NCI-H345 treated with DMSO at 0.1 percent for 48 hours (cell line): ENCODE results near the gene ADAMTSL1.

Experiments used
- DNase-seq: peaks from one replicate; lab custom pipeline; 2025; ENCODE audit not compliant: unreplicated experiment; lab: John Stamatoyannopoulos, UW

ADAMTSL1 gene

GRCh38 chr9:18721267-18721994, 247.5 kb downstream of the ADAMTSL1 start:
- DNase-seq: peak; percentile 39

GRCh38 chr9:18721995-18722310, 248.0 kb downstream of the ADAMTSL1 start:
- DNase-seq: no peak

DNA sequence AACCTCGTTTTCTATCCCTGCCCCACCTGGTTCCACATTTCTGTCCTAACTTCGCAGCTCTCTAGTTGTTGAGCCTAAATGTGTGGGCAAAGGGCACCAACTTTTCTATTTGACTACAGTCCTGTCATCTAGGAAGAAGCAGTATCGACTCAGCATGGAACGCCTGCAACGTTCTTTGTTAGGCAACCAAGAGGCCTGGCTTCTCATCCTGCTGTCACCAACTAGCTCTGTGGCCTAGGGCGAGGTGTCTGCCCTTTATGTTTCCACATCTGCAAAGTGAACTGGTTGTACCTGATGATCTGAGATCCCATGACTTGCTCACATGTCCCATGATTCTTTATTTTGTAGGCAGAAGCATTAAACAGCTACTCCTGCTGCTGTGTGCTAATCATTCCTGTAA, 248.9 kb downstream of the ADAMTSL1 start:
- DNase-seq: no peak

- DNase-seq: no peak
Measured at GRCh38 chr9:18723366-18723765, 249.4 kb downstream of the ADAMTSL1 start.

GRCh38 chr9:18726546-18726945, 252.6 kb downstream of the ADAMTSL1 start:
- no peak for DNase-seq

DNA sequence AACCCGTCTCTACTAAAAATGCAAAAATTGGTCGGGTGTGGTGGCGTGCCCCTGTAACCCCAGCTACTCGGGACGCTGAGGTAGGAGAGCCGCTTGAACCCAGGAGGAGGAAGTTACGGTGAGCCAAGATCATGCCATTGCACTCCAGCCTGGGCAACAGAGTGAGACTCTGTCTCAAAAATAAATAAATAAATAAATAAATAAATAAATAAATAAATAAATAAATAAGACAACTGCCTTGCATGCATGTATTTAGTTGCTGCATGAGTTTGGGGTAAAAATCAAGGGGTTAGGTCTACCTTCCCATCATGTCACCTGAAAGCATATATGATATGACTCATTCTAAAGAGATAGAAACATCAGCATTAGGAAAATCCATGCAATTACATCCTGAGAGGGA, 254.0 kb downstream of the ADAMTSL1 start:
- DNase-seq: no peak

DNA sequence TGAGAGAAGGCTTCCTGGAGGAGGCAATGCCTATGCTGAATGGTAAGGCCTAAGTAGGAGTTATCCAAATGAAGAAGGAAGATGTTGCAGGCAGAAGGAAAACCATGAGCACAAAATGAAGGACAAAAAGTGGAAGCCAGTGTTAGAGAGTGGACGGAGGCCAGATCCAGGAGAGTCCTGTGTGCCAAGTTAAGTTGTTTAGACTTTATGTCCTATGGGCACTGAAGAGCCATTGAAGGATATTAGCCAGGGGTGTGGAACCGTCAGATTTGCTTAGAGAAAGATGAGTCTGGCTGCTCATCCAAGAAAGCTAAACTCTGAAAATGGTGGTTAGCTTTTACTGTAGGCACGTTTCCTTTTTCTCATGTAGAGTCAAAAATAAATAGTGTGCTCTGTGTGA, 254.7 kb downstream of the ADAMTSL1 start:
- DNase-seq: no peak

- DNase-seq: no peak
Measured at GRCh38 chr9:18730241-18730640, 256.3 kb downstream of the ADAMTSL1 start.

GRCh38 chr9:18739127-18739526, 265.2 kb downstream of the ADAMTSL1 start:
- DNase-seq: no peak

- no peak for DNase-seq
Measured at GRCh38 chr9:18739641-18740318, 265.8 kb downstream of the ADAMTSL1 start.

GRCh38 chr9:18741359-18741758, 267.4 kb downstream of the ADAMTSL1 start:
- DNase-seq: no peak

DNA sequence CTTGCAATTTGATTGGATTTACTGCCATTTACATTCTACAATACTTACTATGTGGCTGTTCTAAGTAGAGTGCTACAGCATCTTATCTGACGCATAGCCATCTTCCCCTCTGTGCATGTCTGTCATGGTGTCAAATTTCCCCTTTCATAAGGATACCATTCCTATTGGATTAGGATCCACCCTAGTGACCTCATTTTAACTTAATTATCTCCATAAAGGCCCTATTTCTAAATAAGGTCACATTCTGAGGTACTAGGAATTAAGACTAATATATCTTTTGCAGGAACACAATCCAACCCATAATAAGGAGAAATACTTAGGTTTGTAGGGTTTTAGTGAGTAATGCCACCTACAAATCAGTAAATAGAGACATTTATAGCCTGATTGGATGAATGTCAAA, 268.0 kb downstream of the ADAMTSL1 start:
- no peak for DNase-seq

DNA sequence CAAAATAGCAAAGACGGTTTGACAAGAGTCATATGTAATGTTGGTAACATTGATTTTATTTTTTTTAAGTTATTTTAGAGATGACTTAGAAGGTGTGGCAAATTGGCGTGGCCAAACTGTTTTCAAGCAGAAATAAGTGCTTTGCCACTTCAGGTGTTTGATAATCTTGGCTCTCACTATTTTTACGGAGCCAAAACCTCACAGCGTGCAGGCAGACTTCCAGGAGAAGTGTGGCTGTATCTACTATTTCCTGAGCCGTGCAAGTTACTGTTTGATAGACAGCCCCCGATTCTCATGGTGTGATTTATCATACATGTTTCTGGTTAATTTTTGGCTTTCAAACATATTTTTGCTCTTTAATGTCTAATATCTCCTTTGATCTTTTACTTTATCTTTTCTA, 269.5 kb downstream of the ADAMTSL1 start:
- no peak for DNase-seq

DNA sequence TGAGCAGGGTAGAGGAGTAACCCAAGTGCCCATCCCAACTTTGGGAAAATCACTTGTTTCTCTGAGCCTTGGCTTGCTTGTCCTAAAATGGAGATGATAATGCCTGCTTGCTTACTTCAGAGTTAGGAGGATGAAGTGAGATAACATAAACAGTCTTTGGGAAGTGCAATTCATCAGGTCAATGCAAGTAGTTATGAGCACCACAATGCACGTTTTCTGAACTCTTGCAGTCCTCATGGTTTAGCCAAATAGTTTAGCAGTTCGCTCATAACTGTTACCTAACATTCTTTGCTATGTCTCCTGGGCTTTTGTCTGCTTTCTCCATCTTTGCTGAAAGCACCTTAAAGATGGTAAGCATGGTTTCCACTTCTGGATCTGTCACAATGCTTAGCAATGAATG, 270.0 kb downstream of the ADAMTSL1 start:
- no peak for DNase-seq

DNA sequence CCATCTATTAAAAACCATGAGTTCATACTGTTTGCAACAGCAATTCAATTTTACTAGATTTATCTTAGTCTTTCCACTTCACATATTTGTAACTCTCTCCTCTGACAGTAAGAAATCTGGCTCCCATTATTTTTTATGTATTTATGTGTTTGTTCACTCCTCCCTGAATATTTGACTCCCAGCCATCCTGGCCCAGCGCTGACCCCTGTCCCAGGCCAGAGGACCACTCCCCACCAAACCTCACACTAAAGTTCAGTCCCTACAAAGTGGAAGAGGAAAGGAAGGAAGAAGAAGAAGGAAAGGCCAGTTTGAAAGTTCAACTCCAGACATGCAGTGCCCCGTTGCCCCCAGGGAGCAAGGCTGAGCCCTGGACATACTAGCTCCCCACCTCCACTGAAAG, 271.8 kb downstream of the ADAMTSL1 start:
- DNase-seq: no peak

DNA sequence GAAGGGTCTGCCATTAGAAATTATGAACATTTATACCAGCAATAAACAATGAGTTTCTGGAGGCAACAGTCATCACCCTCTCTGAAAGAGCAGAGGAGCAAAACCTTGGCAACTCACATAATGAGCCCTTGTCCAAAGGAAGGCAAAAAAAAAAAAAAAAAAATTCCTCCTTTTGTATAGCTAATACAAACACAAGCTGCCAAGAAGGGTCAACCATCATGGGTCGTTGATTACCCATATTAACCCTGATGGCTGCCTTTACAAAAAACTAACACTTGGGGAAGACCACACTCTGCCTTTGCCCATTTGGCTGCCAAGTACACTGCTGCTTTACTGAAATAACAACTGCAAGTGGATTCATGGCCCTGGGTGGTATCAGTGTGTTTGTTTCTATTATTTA, 272.7 kb downstream of the ADAMTSL1 start:
- no peak for DNase-seq

DNA sequence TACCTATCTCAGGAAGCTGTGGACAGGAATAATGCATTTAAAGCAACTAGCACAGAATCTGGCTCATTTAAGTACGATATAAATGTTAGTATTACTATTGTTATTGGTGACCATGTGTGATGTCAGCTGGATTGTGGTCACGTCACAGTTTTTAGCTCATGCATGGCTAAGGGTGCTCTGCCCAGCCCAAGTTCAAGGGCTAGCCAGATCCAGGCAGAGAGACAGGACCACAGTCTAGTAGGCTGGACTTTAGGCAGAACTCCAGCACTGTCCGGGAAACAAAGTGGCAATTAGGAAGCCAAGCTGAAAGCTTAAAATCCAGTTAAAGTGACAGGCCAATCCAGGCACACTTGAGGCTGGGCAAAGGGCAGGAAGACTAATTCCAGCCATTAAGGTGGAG, 273.6 kb downstream of the ADAMTSL1 start:
- DNase-seq: no peak

DNA sequence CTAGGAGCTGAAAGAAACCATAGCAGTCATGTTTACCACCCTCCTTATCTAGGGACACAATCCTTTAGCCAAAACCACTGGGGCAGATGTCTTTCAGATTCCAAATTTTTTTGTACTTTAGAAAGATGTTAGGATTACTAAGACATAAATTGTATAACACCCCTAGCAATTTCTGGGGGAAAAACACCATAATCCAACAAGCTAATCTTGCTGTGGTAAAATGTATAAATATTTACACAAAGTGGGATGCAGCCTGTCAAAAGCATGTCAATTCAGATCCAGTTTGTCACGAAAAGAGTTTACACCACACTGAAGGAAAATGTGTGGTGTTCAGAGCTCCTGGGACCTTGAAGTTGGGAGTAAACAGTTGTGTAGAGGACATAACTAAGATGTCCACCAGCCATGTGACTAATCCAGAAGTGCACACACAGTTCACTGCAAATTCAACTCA, 274.3 kb downstream of the ADAMTSL1 start:
- no peak for DNase-seq

DNA sequence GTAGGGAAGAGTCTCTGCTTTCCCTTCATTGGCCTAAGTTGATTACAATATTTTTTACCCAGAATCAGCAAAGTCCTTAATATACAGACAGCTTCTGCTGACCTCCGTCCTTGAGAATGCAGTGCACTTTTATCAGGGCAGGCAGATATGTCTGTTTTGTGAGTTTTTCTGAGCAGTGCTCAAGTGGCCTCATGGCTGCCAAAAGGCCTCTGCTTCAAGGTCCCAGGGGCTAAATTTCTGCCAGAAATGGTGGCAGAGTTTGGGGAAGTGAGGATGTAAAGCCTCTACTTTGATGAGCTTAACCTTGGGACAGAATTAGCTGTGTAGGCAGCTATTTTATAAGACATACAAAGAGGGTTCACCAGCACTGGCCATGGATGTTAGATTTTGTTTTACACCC, 275.8 kb downstream of the ADAMTSL1 start:
- DNase-seq: no peak

- DNase-seq: no peak
Measured at GRCh38 chr9:18753904-18754303, 280.0 kb downstream of the ADAMTSL1 start.

DNA sequence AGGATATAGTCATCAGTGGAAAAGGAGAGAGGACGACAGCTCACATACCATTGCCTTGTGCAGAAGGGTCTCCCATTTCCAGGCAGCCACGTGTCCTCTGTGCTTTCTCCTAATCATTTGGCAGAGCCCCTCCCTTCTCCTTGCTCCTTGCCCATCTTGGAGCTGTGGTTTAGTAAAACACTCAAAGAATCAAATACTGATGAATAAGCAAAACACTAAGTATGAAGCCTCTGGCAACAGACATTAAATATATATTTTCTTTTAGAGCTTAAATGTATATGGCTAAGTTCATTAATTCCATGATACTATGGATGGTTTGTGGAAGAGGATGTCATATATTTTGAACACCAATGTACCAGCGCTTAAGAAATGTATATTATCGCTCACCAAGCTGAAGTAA, 280.6 kb downstream of the ADAMTSL1 start:
- no peak for DNase-seq

GRCh38 chr9:18755263-18755662, 281.3 kb downstream of the ADAMTSL1 start:
- DNase-seq: no peak

GRCh38 chr9:18756712-18757125, 282.8 kb downstream of the ADAMTSL1 start:
- peak; percentile 11 for DNase-seq
